GM12891 (cell line): ENCODE data around the gene SACS.

Experiments
- PAX5 ChIP-seq: IDR thresholded peaks from 2 replicates; pipeline ENCODE4 v1.6.1; 2011; ENCODE audit warnings: low read length, moderate library complexity, mild to moderate bottlenecking; ENCODE audit not compliant: insufficient read depth, severe bottlenecking
- POLR2A ChIP-seq: IDR thresholded peaks from 2 replicates; pipeline ENCODE4 v1.6.1; 2011; ENCODE audit warnings: low read depth, low read length, control low read depth
- POLR2AphosphoS5 ChIP-seq: IDR thresholded peaks from 2 replicates; pipeline ENCODE4 v1.6.1; 2011; ENCODE audit warnings: low read depth, low read length, control low read depth
- TAF1 ChIP-seq: IDR thresholded peaks from 2 replicates; pipeline ENCODE4 v1.6.1; 2011; ENCODE audit warnings: low read depth, low read length, control low read depth

DNA sequence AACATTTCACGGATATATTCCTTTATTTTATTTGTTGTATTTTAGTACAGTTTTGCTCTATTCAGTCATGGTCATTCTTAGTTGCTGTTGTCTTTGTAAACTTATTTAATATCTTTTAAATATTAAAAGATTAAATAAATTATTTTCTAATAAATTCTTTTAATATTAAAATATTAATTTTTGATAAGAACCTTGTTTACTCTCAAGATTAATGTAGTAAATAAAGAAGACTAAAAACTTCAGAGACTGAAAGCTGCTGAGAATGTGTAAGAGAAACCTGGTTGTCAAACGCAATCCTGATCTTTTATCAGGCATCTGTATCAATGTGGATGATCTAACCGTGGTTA, 34.4 kb upstream of the SACS start:
- no peak for TF ChIP-seq POLR2A
- no peak for TF ChIP-seq TAF1
- TF ChIP-seq POLR2AphosphoS5: no peak
- TF ChIP-seq PAX5: no peak
